Lower lobe of right lung (tissue), 2 donors: ENCODE results near the gene BEST4. TPM values are rescaled to one million over a fixed set of nuclear protein-coding genes. Genes with fewer than 3 reads are reported as not detected.

Source experiments
- ATAC-seq, 2 donors: fragments of 200-7000 bp; cut with Tn5 transposase; one replicate each; pipeline ENCODE4 v1.9.1; 2020 to 2022; ENCODE audit warnings: mild to moderate bottlenecking in 2 of 2, moderate library complexity in 2 of 2
- DNase-seq: peaks from one replicate; pipeline ENCODE4 v3.0.0-alpha.2; 2020
- H3K27ac ChIP-seq: fragments of 200-600 bp; one replicate; pipeline ENCODE4 v1.8.0; 2022
- H3K27me3 ChIP-seq: fragments of 200-600 bp; one replicate; pipeline ENCODE4 v1.8.0; 2022; ENCODE audit warnings: low read depth
- H3K36me3 ChIP-seq: fragments of 200-600 bp; one replicate; pipeline ENCODE4 v1.8.0; 2022; ENCODE audit warnings: mild to moderate bottlenecking
- H3K4me1 ChIP-seq: fragments of 200-600 bp; one replicate; pipeline ENCODE4 v1.8.0; 2022
- H3K4me3 ChIP-seq: fragments of 200-600 bp; one replicate; pipeline ENCODE4 v1.8.0; 2022; ENCODE audit warnings: mild to moderate bottlenecking
- H3K9me3 ChIP-seq: fragments of 200-600 bp; one replicate; pipeline ENCODE4 v1.8.0; 2022
- CTCF ChIP-seq: fragments of 200-600 bp; IDR thresholded peaks from one replicate; pipeline ENCODE4 v1.8.0; 2022; ENCODE audit warnings: antibody characterized with exemption, mild to moderate bottlenecking
- intact Hi-C: fragments of 100-400 bp; cut with DNase I; formaldehyde crosslinking; loops from one replicate; pipeline ENCODE4 v1.11.0; 2022
- long read RNA-seq: library from polyadenylated mRNA; unstranded; transcript quantifications from one replicate; pipeline ENCODE4 v2.0.0, GENCODE V29; 2021
- total RNA-seq: library from RNA; stranded (reverse); fragmentation: NEBNext Ultra II Directional; extraction: Animal tissue kit (Norgen Biotek cat#: 25700); gene quantifications from one replicate; pipeline ENCODE4 v1.2.1, GENCODE V29; 2021
- donor health status: DM: no; HTN: yes; CAD: no; lungs with severe emphysema.

The BEST4 gene
- total RNA-seq, result 1.7 TPM
- long read RNA-seq, partial matches to known transcripts, result 1 of 2 reads
- long read RNA-seq, other reads (novel, unspliced or antisense), result 1 of 2 reads

- DNase-seq (no peak), ATAC-seq (no peak)
- intact Hi-C loops, result no loop called here
- Histone ChIP-seq H3K27me3 (no peaks in the 10 kb centered on the region), H3K36me3 (no peaks in the 10 kb centered on the region), H3K27ac (no peak within 1 kb of the TSS), H3K4me1 (peaks cover 32% of the 10 kb centered on the region), H3K9me3 (no peaks in the 10 kb centered on the region), H3K4me3 (no peak within 1 kb of the TSS)
- no peak for TF ChIP-seq CTCF
Measured at GRCh38 chr1:44788120-44788860, at the start of gene BEST4. BEST4 (minus strand) TSS chr1:44788170; CDS start chr1:44787705, 465 bp downstream.

- Histone ChIP-seq H3K36me3 (no peaks in the 10 kb centered on the region), H3K4me3 (no peak overlapping the region), H3K27me3 (no peaks in the 10 kb centered on the region), H3K4me1 (peaks cover 17% of the 10 kb centered on the region), H3K27ac (no peak overlapping the region), H3K9me3 (no peaks in the 10 kb centered on the region)
- TF ChIP-seq CTCF, result peak; percentile 85
- intact Hi-C loops, result no loop called here
- ATAC-seq (peak; percentile 84 to 89), DNase-seq (peak; percentile 87)
Measured at GRCh38 chr1:44835738-44836675, 48.0 kb upstream of the BEST4 start.

GRCh38 chr1:44834328-44834727 is 46.4 kb upstream of the BEST4 start:
- Histone ChIP-seq H3K9me3 (no peaks in the 10 kb centered on the region), H3K4me1 (peaks cover 26% of the 10 kb centered on the region), H3K4me3 (no peak overlapping the region), H3K27ac (no peak overlapping the region), H3K36me3 (no peaks in the 10 kb centered on the region), H3K27me3 (no peaks in the 10 kb centered on the region)
- intact Hi-C loops, result no loop called here
- no peak for DNase-seq
- ATAC-seq, result no peak
- no peak for TF ChIP-seq CTCF

GRCh38 chr1:44832056-44832705 is 44.2 kb upstream of the BEST4 start:
- peaks cover 26% of the 10 kb centered on the region for H3K4me1 ChIP-seq
- no peak overlapping the region for H3K27ac ChIP-seq
- DNase-seq (no peak), ATAC-seq (no peak)
- no peaks in the 10 kb centered on the region for H3K9me3 ChIP-seq
- no peak overlapping the region for H3K4me3 ChIP-seq
- TF ChIP-seq CTCF, result no peak
- intact Hi-C loops, result no loop called here
- no peaks in the 10 kb centered on the region for H3K27me3 ChIP-seq
- no peaks in the 10 kb centered on the region for H3K36me3 ChIP-seq

- Histone ChIP-seq H3K27me3 (no peaks in the 10 kb centered on the region), H3K4me3 (no peak overlapping the region), H3K9me3 (no peaks in the 10 kb centered on the region), H3K27ac (no peak overlapping the region), H3K4me1 (peaks cover 26% of the 10 kb centered on the region), H3K36me3 (no peaks in the 10 kb centered on the region)
- no peak for TF ChIP-seq CTCF
- DNase-seq (no peak), ATAC-seq (peak in 1 of 2 donors; percentile 4)
- intact Hi-C loops, result no loop called here
Measured at GRCh38 chr1:44831516-44831915, 43.5 kb upstream of the BEST4 start.
